ENCODE data around the gene PTPRC.

- TF ChIP-seq CTCF (IDR thresholded peaks at IDR 0.05) (no peak), POLR2A (IDR thresholded peaks at IDR 0.05) (no peak)
Observed at GRCh38 chr1:198620218-198620617, 18.6 kb upstream of the PTPRC start.

All from ovary (tissue), 3 donors.